ENCODE data around the gene FUT7.

DNA sequence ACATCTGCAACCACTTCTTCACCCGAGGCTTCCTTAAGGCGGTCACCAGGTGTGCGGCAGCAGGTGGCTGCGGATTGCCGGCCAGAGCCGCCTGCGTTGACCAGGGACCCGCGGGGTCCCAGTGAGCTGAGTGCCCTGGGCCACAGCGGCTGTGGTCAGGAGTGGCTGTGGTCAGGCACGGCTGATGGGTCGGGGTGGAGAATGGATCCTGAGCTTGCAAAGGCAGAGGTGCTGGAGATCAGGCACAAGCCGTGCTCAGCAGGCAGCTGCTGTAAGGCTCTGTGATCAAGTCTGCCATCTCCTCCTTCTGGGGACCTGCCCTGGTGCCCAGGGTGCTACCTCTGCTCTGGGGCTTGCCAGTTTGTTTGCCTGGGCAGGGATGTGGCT is 47.5 kb upstream of the FUT7 start:
- TF ChIP-seq, protein P1, sequence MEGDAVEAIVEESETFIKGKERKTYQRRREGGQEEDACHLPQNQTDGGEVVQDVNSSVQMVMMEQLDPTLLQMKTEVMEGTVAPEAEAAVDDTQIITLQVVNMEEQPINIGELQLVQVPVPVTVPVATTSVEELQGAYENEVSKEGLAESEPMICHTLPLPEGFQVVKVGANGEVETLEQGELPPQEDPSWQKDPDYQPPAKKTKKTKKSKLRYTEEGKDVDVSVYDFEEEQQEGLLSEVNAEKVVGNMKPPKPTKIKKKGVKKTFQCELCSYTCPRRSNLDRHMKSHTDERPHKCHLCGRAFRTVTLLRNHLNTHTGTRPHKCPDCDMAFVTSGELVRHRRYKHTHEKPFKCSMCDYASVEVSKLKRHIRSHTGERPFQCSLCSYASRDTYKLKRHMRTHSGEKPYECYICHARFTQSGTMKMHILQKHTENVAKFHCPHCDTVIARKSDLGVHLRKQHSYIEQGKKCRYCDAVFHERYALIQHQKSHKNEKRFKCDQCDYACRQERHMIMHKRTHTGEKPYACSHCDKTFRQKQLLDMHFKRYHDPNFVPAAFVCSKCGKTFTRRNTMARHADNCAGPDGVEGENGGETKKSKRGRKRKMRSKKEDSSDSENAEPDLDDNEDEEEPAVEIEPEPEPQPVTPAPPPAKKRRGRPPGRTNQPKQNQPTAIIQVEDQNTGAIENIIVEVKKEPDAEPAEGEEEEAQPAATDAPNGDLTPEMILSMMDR (IDR thresholded peaks at IDR 0.05; ENCODE audit: low read length), result no peak
- TF ChIP-seq EZH2 (IDR thresholded peaks at IDR 0.05; ENCODE audit: borderline replicate concordance, low read length), result no peak
